ENCODE measurements around the gene SLC19A3.
"Not testable (repeated sequence)": the region's sequence is repeated elsewhere in the genome, so short reads cannot be mapped to it uniquely, and the experiment has no call there.

SLC19A3 gene

DNA sequence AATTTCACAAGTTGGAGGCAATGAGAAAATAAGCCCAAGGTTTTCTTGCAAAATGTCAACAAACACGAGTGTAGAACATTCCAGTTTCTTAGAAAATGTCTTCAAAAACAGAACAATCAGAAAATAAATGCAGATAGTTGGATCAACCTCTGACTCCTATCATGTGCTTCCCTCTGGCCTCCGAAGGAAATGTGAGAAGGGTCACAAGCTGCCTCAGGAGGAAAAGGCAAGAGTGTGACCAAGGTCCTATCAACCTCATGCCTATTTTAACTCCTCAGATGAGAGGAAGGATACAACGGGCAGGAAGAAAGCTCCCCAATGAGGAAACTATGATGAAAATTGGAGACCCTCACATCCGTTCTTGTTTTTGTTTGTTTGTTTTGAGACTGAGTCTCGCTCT lies 43.3 kb downstream of the SLC19A3 start:
- no peaks in the 10 kb centered on the region for H3K27me3 ChIP-seq (ENCODE audit: control insufficient read depth in 3 of 3, insufficient read depth in 3 of 3, low read depth in 1 of 3, low read length in 3 of 3)
- H3K14ac ChIP-seq (ENCODE audit: low read length) = no peak overlapping the region
- H2AFZ ChIP-seq (ENCODE audit: low read length) = no peak overlapping the region
- H3K9ac ChIP-seq (ENCODE audit: low read depth, low read length, poor library complexity) = no peak overlapping the region
- H3K36me3 ChIP-seq (replicated peaks in 1 of 2; ENCODE audit: control insufficient read depth in 2 of 2, insufficient read depth in 2 of 2, low read length in 2 of 2) = no peaks in the 10 kb centered on the region
- no peak overlapping the region for H2AK5ac ChIP-seq (ENCODE audit: low read depth, low read length)
- H2BK15ac ChIP-seq (ENCODE audit: low read length) = no peak overlapping the region
- H3K4me3 ChIP-seq (ENCODE audit: low read length in 2 of 2) = no peak overlapping the region
- no peak overlapping the region for H3K18ac ChIP-seq (ENCODE audit: low read length)
- no peak overlapping the region for H3K4ac ChIP-seq (ENCODE audit: low read length)
- no peak overlapping the region for H2BK5ac ChIP-seq (ENCODE audit: low read length)
- no peaks in the 10 kb centered on the region for H3K79me1 ChIP-seq (ENCODE audit: low read depth, low read length)
- H4K91ac ChIP-seq (ENCODE audit: low read depth, low read length, poor library complexity) = no peak overlapping the region
- WGBS, 2 donors (ENCODE audit: extremely low coverage in 2 of 2, insufficient read length in 2 of 2, insufficient replicate concordance in 1 of 2) = no CpG with 5 or more reads among the region's 5 CpGs
- no peaks in the 10 kb centered on the region for H3K4me1 ChIP-seq (ENCODE audit: control insufficient read depth in 2 of 2, insufficient read depth in 1 of 2, low read depth in 1 of 2, low read length in 2 of 2)
- DNase-seq (ENCODE audit: low spot score) = no peak
- H2BK120ac ChIP-seq (ENCODE audit: low read depth, low read length) = no peak overlapping the region
- no peaks in the 10 kb centered on the region for H3K9me3 ChIP-seq (replicated peaks in 1 of 2; ENCODE audit: control insufficient read depth in 2 of 2, insufficient read depth in 1 of 2, low read depth in 1 of 2, low read length in 2 of 2)
- no peak overlapping the region for H3K23ac ChIP-seq (ENCODE audit: low read depth, low read length, poor library complexity)
- no peak overlapping the region for H4K8ac ChIP-seq (ENCODE audit: low read depth, low read length)
- no peak overlapping the region for H3K4me2 ChIP-seq (ENCODE audit: insufficient read depth, low read length, poor library complexity, severe bottlenecking)
- no peak overlapping the region for H3K27ac ChIP-seq (replicated peaks; ENCODE audit: low read length)
- no peak overlapping the region for H2BK12ac ChIP-seq (ENCODE audit: low read length)

DNA sequence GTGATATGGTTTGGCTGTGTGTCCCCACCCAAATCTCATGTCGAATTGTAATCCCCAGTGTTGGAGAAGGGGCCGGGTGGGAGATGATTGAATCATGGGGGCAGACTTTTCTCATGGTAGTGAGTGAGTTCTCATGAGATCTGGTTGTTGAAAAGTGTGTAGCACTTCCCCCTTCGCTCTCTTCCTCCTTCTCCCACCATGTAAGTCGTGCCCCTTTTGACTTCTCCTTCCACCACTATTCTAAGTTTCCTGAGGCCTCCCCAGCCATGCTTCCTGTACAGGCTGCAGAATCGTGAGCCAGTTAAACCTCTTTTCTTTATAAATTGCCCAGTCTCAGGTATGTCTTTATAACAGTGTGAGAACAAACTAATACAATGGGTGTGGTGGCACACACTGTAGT lies 44.2 kb downstream of the SLC19A3 start:
- not testable (repeated sequence) for H2BK5ac ChIP-seq (ENCODE audit: low read length); H3K9me3 ChIP-seq (replicated peaks in 1 of 2; ENCODE audit: control insufficient read depth in 2 of 2, insufficient read depth in 1 of 2, low read depth in 1 of 2, low read length in 2 of 2); H3K4me2 ChIP-seq (ENCODE audit: insufficient read depth, low read length, poor library complexity, severe bottlenecking); H3K14ac ChIP-seq (ENCODE audit: low read length); H2BK120ac ChIP-seq (ENCODE audit: low read depth, low read length); H3K18ac ChIP-seq (ENCODE audit: low read length); H2AFZ ChIP-seq (ENCODE audit: low read length); H3K4me1 ChIP-seq (ENCODE audit: control insufficient read depth in 2 of 2, insufficient read depth in 1 of 2, low read depth in 1 of 2, low read length in 2 of 2); DNase-seq (ENCODE audit: low spot score); H3K27ac ChIP-seq (replicated peaks; ENCODE audit: low read length); H3K36me3 ChIP-seq (replicated peaks in 1 of 2; ENCODE audit: control insufficient read depth in 2 of 2, insufficient read depth in 2 of 2, low read length in 2 of 2); H3K9ac ChIP-seq (ENCODE audit: low read depth, low read length, poor library complexity); H2AK5ac ChIP-seq (ENCODE audit: low read depth, low read length); H2BK15ac ChIP-seq (ENCODE audit: low read length); H3K27me3 ChIP-seq (ENCODE audit: control insufficient read depth in 3 of 3, insufficient read depth in 3 of 3, low read depth in 1 of 3, low read length in 3 of 3); H2BK12ac ChIP-seq (ENCODE audit: low read length); H3K23ac ChIP-seq (ENCODE audit: low read depth, low read length, poor library complexity); H3K4ac ChIP-seq (ENCODE audit: low read length); H4K91ac ChIP-seq (ENCODE audit: low read depth, low read length, poor library complexity); H3K4me3 ChIP-seq (ENCODE audit: low read length in 2 of 2); H3K79me1 ChIP-seq (ENCODE audit: low read depth, low read length); H4K8ac ChIP-seq (ENCODE audit: low read depth, low read length)
- WGBS, 2 donors (ENCODE audit: extremely low coverage in 2 of 2, insufficient read length in 2 of 2, insufficient replicate concordance in 1 of 2) = no CpG with 5 or more reads among the region's 5 CpGs

DNA sequence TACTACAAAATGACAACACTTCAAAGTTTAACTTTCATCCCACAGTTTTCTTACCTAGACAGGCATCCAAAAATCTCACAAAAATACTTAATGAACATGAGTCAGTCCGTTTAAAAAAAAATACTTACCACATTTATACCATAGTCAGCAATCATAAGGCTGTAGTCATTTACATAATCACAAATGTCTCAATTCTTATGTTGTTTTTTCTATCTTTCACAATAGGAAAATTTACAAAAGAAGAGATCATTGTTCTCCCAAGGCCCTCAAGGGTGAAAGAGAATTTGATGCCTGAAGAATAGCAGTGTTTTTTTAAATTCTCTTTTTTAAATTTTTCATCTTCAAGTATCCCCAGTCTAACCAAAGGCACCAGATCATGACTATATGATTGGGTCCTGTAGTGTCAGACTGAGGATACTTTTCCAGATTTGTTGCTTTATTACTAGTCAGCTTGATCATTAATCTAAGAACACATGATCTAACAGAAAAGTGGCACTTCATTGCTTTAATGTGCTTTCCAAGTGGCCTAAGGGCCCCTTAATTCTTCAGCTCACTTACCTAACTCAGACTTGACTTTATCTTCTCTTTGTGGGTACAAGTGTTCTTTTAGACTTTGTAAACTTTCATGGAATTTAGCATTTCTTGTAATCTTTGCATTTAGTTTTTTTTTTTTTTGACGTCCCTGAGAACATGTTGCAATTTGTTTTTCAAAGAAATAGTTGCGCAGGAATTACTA lies 46.5 kb downstream of the SLC19A3 start:
- H3K18ac ChIP-seq (ENCODE audit: low read length) = no peak overlapping the region
- no peak overlapping the region for H3K9ac ChIP-seq (ENCODE audit: low read depth, low read length, poor library complexity)
- H3K4me2 ChIP-seq (ENCODE audit: insufficient read depth, low read length, poor library complexity, severe bottlenecking) = no peak overlapping the region
- no peak overlapping the region for H2BK15ac ChIP-seq (ENCODE audit: low read length)
- H3K27me3 ChIP-seq (ENCODE audit: control insufficient read depth in 3 of 3, insufficient read depth in 3 of 3, low read depth in 1 of 3, low read length in 3 of 3) = no peaks in the 10 kb centered on the region
- no peak overlapping the region for H3K4ac ChIP-seq (ENCODE audit: low read length)
- H3K23ac ChIP-seq (ENCODE audit: low read depth, low read length, poor library complexity) = no peak overlapping the region
- no peak overlapping the region for H3K27ac ChIP-seq (replicated peaks; ENCODE audit: low read length)
- WGBS, 2 donors (ENCODE audit: extremely low coverage in 2 of 2, insufficient read length in 2 of 2, insufficient replicate concordance in 1 of 2) = no CpG with 5 or more reads among the region's 3 CpGs
- H3K4me1 ChIP-seq (ENCODE audit: control insufficient read depth in 2 of 2, insufficient read depth in 1 of 2, low read depth in 1 of 2, low read length in 2 of 2) = no peaks in the 10 kb centered on the region
- DNase-seq (ENCODE audit: low spot score) = no peak
- no peak overlapping the region for H4K91ac ChIP-seq (ENCODE audit: low read depth, low read length, poor library complexity)
- no peaks in the 10 kb centered on the region for H3K36me3 ChIP-seq (replicated peaks in 1 of 2; ENCODE audit: control insufficient read depth in 2 of 2, insufficient read depth in 2 of 2, low read length in 2 of 2)
- no peak overlapping the region for H2BK120ac ChIP-seq (ENCODE audit: low read depth, low read length)
- no peaks in the 10 kb centered on the region for H3K9me3 ChIP-seq (replicated peaks in 1 of 2; ENCODE audit: control insufficient read depth in 2 of 2, insufficient read depth in 1 of 2, low read depth in 1 of 2, low read length in 2 of 2)
- H2AK5ac ChIP-seq (ENCODE audit: low read depth, low read length) = no peak overlapping the region
- no peak overlapping the region for H3K4me3 ChIP-seq (ENCODE audit: low read length in 2 of 2)
- H2BK5ac ChIP-seq (ENCODE audit: low read length) = no peak overlapping the region
- H3K79me1 ChIP-seq (ENCODE audit: low read depth, low read length) = no peaks in the 10 kb centered on the region
- no peak overlapping the region for H2AFZ ChIP-seq (ENCODE audit: low read length)
- no peak overlapping the region for H3K14ac ChIP-seq (ENCODE audit: low read length)
- no peak overlapping the region for H4K8ac ChIP-seq (ENCODE audit: low read depth, low read length)
- no peak overlapping the region for H2BK12ac ChIP-seq (ENCODE audit: low read length)

DNA sequence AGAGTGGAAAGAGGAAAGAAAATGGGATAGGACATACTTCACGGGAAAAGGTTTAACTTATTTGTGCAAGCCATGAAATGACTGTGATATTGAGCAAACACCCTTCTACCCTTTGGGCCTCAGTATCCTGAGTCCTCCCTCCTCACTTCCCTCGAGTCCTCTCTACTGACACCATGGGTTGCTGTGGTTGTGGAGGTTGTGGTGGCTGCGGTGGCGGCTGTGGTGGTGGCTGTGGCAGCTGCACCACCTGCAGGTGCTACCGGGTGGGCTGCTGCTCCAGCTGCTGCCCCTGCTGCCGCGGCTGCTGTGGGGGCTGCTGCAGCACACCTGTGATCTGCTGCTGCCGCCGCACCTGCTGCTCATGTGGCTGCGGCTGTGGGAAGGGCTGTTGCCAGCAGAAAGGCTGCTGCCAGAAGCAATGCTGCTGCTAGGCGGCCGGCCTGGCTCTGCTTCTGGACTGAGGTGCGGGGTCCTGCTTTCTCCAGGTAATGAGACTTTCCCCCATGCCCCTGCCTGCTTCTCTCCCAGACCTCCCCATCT lies 51.1 kb downstream of the SLC19A3 start, which contains the start of gene SCYGR5:
Gene SCYGR5 (plus strand): TSS at position 174 of the 540 bp plus-strand sequence. CDS start 0 bp downstream, at position 174.
- no CpG with 5 or more reads among the region's 13 CpGs for WGBS, 2 donors (ENCODE audit: extremely low coverage in 2 of 2, insufficient read length in 2 of 2, insufficient replicate concordance in 1 of 2)
- not testable (repeated sequence) for H3K9me3 ChIP-seq (replicated peaks in 1 of 2; ENCODE audit: control insufficient read depth in 2 of 2, insufficient read depth in 1 of 2, low read depth in 1 of 2, low read length in 2 of 2); H2BK12ac ChIP-seq (ENCODE audit: low read length); H4K91ac ChIP-seq (ENCODE audit: low read depth, low read length, poor library complexity); H3K27me3 ChIP-seq (ENCODE audit: control insufficient read depth in 3 of 3, insufficient read depth in 3 of 3, low read depth in 1 of 3, low read length in 3 of 3); H3K79me1 ChIP-seq (ENCODE audit: low read depth, low read length); H3K14ac ChIP-seq (ENCODE audit: low read length); DNase-seq (ENCODE audit: low spot score); H3K18ac ChIP-seq (ENCODE audit: low read length); H2BK15ac ChIP-seq (ENCODE audit: low read length); H3K23ac ChIP-seq (ENCODE audit: low read depth, low read length, poor library complexity); H3K36me3 ChIP-seq (replicated peaks in 1 of 2; ENCODE audit: control insufficient read depth in 2 of 2, insufficient read depth in 2 of 2, low read length in 2 of 2); H3K9ac ChIP-seq (ENCODE audit: low read depth, low read length, poor library complexity); H2AFZ ChIP-seq (ENCODE audit: low read length); H3K4ac ChIP-seq (ENCODE audit: low read length); H2BK5ac ChIP-seq (ENCODE audit: low read length); H4K8ac ChIP-seq (ENCODE audit: low read depth, low read length); H2BK120ac ChIP-seq (ENCODE audit: low read depth, low read length); H3K27ac ChIP-seq (replicated peaks; ENCODE audit: low read length); H3K4me3 ChIP-seq (ENCODE audit: low read length in 2 of 2); H3K4me1 ChIP-seq (ENCODE audit: control insufficient read depth in 2 of 2, insufficient read depth in 1 of 2, low read depth in 1 of 2, low read length in 2 of 2); H3K4me2 ChIP-seq (ENCODE audit: insufficient read depth, low read length, poor library complexity, severe bottlenecking); H2AK5ac ChIP-seq (ENCODE audit: low read depth, low read length)

Measured in neuronal stem cell (in vitro differentiated cells).